ENCODE data around the gene RAB5A.

- TF ChIP-seq POLR2AphosphoS5 (IDR thresholded peaks at IDR 0.05), result no peak
- no peak for TF ChIP-seq CTCF (IDR thresholded peaks at IDR 0.05 in 8 of 11, conservative IDR thresholded peaks at IDR 0.05 in 3 of 11)
These were observed 47.9 kb downstream of the RAB5A start for GRCh38 chr3:19994796-19995195.

Measured in spleen (tissue), 7 donors.